HS-27A (cell line): ENCODE data around the gene SEMA4B.
"Not testable (repeated sequence)": the region's sequence is repeated elsewhere in the genome, so short reads cannot be mapped to it uniquely, and the experiment has no call there.

ENCODE experiments used
- DNase-seq: peaks from one replicate; pipeline ENCODE4 v3.0.0-alpha.2; 2012; ENCODE audit warnings: low read depth, missing footprints

Gene SEMA4B, protein sequence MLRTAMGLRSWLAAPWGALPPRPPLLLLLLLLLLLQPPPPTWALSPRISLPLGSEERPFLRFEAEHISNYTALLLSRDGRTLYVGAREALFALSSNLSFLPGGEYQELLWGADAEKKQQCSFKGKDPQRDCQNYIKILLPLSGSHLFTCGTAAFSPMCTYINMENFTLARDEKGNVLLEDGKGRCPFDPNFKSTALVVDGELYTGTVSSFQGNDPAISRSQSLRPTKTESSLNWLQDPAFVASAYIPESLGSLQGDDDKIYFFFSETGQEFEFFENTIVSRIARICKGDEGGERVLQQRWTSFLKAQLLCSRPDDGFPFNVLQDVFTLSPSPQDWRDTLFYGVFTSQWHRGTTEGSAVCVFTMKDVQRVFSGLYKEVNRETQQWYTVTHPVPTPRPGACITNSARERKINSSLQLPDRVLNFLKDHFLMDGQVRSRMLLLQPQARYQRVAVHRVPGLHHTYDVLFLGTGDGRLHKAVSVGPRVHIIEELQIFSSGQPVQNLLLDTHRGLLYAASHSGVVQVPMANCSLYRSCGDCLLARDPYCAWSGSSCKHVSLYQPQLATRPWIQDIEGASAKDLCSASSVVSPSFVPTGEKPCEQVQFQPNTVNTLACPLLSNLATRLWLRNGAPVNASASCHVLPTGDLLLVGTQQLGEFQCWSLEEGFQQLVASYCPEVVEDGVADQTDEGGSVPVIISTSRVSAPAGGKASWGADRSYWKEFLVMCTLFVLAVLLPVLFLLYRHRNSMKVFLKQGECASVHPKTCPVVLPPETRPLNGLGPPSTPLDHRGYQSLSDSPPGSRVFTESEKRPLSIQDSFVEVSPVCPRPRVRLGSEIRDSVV

DNA sequence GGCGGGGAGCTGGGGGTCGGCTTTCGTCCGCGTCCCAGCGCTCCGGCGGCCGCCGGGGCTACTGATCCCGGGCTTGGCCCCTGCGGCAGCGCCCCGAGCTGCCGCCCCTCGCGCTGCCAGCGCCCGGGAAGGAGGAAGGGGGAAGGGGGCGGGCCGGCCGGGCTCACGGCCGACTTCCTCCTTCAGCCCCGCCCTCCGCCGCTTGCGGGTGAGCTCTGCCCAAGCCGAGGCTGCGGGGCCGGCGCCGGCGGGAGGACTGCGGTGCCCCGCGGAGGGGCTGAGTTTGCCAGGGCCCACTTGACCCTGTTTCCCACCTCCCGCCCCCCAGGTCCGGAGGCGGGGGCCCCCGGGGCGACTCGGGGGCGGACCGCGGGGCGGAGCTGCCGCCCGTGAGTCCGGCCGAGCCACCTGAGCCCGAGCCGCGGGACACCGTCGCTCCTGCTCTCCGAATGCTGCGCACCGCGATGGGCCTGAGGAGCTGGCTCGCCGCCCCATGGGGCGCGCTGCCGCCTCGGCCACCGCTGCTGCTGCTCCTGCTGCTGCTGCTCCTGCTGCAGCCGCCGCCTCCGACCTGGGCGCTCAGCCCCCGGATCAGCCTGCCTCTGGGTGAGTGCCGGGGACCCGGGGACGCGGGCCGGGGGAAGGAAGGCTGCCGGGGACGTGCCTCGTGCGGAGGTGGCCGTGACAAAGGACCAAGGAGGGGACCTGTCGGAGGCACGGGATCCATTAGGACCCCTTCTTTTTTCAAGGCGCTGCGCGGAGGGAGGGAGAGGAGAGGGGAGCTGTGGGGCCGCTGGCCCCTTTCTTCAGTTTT is at the start of gene SEMA4B:
Gene SEMA4B, plus strand, starts transcription at position 201 of the 814 bp plus-strand sequence. Its CDS starts 249 bp downstream, at position 450.
- DNase-seq: no peak

DNA sequence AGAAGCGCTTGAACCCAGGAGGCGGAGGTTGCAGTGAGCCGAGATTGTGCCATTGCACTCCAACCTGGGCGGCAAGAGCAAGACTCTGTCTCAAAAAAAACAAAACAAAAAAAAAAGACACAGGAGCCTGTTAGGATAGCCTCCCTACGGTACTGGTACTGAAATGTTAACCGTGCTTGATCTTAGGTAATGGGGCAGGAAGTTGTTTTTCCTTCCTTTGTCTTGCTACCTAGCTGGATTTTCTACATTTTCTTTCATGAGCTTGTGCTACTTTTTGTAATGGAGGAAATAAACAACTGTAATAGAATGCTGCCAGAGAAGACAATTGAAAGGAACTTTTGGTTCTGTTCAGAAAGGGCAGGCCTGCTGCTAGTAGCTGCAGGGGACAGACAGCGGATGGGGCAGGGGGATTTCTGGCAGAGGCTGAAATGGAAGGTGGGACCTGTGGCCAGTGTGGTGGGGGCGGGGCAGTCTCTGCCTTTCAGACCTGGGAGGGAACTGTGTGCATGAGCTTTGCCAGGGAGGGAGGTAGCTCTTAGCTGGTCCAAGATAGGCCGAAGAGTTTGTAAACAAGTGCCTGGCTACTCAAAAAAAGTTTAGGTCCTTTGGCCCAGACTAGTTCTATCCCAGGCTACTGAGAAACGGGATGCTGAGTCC is 49.0 kb upstream of the SEMA4B start:
- DNase-seq: no peak

DNA sequence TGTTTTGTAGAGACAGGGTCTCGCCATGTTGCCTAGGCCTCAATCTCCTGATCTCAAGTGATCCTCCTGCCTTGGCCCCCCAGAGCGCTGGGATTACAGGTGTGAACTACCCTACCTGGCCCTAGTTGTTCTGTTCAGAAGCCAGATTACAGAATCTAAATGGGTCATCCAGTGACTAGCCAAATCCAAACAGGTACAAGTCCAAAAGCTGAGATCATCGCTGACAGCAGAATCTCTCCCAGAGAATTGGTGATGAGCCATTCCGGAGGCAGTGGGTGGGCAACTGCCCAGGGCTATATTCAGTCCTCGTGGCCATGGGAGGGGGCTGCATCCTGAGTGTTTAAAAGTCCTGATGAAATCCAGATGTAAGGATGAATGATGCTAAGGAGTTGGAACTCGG is 47.5 kb upstream of the SEMA4B start:
- no peak for DNase-seq

DNA sequence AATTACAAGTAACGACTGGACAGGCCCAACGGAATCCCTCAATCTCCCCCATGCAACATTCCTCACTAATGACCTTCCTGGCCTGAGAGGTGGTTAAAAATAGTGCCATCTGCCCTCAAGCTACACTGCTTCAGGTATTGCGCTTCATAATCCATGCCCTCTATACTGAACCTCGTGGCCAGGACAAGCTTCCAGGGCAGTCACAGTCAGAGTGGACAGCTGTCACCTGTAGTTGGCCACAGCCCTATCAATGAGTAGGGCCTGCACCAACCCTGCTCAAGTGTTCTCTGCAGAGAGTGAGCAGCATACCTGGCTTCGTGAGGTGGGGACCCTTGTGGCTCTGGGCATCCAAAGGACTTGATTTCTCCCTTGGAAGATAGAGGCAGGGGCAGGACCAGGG is 46.9 kb upstream of the SEMA4B start:
- no peak for DNase-seq

DNA sequence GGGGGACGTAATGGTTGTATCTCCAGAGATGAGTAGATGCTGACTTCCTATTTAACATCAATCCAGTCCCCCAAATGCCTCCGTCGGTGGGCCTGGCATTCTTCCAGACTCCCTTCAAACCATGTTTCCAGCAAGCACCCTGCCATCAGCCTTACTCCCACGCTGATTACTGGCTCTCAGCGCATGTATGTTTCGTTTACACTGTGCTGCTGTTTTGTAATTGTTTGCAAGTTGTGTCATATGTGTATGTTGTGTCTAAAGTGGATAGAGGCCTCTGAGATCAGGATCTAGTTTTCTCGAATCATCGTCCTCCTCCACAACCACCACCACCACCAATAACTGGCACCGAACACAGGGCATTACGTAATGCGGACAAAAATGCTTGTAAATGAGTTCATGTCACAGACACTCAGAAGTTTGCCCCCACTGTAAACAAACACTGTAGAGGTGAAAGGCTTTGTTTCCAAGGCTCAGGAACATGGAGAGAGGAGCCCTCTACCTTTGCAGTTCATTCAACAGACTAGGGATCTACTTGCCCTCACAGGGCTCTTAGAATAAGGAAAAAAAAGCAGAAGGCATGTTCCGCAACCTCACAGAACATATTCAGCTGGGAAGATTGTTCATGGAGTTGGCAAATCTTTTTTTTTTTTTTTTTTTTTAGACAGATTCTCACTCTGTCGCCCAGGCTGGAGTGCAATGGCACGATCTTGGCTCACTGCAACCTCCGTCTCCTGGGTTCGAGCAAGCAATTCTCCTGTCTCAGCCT is 46.1 kb upstream of the SEMA4B start:
- DNase-seq: no peak

DNA sequence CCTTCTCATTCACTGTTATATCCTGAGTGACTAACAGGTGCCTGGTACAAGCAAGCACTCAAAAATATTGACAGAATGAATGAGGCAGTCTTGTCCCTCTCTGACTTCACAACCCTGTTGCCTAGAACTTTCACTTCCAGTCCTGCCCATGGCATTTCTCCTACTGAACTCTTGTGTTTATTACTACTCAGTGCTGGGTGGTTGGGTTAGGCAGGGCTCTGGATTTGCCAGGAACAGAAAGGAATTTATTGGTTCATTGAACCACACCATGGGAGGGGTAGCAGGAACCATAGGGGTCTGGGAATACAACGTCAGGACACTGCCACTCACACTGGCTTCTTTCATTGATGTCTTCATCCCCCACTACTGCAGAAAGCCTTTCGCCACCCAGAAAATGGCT is 41.9 kb upstream of the SEMA4B start:
- DNase-seq: no peak

DNA sequence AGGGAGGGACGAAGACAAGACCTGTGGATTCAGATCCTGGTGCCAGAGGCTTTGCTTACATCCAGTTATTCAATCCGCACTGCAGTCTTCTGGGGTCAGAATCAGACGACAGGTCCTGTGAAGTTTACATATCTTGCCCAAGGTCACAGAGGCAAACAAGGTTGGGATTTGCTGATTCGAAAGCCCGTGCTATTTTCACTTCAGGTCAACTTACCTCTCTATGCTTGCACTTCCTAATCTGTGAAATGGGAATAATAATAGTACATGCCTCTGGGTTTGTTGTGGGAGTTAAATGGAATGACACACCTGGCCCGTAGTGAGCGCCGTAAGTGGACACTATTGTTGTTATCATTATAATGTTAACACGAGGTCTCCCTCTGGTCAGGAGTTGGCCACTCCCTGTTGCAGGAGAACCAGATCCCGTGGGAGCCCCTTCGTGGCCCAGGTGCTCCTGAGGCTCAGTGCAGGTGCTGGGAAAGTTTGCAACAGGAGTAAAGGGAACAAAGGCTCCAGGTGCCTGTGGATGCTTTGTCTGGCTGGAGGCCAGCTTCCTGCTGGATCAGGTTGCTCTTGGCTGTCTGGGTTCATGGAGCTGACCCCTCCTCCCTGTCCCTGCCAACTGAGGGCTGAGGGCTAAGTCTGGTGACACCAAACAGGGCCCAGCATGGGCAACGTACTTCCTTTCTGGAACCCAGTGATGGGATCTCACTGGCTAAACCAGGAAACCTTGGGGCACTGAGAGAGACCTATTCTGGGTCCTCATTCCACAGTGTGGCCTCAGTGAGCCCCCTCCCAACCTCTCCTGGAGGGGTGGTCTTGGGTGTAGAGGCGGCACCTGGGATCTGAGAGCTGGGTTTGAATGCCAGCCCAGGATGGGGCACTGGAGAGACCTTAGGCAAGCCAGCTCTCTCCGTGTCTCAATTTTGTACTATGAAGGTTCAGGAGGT is 40.1 kb upstream of the SEMA4B start:
- no peak for DNase-seq

DNA sequence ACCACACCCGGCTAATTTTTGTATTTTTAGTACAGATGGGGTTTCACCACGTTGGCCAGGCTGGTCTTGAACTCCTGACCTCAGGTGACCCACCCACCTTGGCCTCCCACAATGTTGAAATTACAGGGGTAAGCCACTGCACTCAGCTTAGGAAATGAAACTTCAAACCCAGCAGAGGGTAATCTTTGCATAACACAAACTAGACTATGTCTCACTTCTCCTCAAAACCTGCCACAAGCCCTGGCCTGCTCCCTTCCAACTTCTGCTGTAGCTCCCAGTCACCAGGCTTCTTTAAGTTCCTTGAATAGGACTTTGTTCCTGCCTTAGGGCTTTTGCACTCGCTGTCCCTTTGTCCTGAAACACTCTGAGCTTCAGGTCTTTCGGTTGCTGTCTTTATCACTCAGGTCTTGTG is 39.2 kb upstream of the SEMA4B start:
- no peak for DNase-seq

DNA sequence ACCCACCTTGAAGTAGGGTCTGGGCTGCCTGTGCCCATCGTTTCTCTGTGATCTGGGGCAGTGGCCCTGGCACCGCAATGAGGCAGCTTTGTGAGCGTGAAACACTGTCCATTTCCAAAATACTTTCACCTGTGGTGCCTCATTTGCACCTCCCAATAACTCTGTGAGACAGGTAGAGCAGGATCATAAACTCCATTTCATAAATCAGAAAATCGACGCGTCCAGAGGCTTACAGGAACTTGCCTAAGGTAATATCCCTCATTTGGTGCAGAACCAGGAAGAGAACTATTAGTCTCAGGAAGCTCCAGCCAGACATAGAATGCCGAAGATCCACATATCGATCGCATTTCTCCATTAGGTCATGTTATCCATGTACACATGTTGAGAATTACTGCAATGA is 38.2 kb upstream of the SEMA4B start:
- DNase-seq: no peak

DNA sequence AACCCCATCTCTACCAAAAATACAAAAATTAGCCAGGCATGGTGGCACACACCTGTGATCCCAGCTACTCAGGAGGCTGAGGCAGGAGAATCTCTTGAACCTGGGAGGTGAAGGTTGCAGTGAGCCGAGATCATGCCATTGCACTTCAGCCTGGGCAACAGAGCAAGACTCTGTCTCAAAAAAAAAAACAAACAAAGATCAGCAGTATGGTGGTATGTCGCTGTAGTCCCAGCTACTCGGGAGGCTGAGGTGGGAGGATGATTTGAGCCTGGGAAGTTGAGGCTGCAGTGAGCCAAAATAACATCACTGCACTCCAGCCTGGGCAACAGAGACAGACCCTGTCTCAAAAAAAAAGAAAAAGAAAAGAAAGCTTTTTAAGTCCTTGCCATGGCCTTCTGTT is 36.9 kb upstream of the SEMA4B start:
- not testable (repeated sequence) for DNase-seq

DNA sequence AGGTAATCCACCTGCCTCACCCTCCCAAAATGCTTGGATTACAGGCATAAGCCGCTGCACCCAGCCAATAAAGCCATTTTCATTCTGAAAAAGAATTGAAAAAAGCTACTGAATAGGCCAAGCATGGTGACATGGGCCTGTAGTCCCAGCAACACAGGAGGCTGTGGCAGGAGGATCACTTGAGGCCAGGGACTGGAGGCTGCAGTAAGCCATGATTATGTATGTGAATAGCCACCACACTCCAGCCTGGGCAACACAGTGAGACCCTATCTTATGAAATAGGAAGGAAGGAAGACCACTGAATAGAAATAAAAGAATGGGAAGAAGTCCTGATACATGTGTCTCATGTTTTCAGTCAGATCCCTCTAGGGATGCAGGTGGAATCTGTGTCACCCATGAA is 36.0 kb upstream of the SEMA4B start:
- no peak for DNase-seq

DNA sequence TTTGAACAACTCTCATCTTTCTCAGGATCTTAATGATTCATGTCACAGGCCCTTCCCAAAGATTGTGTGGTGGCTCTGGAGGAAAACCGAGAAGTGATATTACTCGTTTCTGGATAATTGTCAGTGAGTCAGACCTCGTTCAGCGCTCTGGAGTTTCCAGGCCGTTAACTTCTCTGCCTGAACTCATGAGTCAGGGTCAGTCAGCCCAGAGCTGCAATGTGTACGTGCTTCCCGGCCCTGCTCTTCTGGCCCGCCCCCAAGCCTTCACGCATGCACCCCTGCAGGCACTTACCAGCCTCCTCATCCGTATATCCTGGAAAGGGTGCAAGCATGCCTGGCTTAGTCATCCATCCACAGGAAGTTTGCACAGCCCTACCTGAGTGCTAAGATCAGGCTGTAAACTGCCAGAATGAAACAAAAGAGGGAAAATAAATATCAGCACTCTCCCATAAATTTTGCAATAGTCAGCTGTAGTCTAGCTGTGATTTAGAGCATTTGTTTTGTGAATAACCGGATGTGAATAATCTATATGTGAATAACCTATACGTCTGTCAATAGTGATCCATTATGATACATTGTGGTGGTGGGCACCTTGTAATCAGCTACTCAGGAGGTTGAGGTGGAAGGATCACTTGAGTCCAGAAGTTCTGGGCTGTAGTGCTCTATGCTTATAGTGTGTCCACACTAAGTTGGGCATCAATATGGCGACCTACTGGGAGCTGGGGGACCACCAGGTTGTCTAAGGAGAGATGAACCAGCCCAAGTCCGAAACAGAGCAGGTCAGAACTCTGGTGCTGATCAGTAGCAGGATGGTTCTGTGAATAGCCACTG is 35.3 kb upstream of the SEMA4B start:
- DNase-seq: peak; percentile 97

DNA sequence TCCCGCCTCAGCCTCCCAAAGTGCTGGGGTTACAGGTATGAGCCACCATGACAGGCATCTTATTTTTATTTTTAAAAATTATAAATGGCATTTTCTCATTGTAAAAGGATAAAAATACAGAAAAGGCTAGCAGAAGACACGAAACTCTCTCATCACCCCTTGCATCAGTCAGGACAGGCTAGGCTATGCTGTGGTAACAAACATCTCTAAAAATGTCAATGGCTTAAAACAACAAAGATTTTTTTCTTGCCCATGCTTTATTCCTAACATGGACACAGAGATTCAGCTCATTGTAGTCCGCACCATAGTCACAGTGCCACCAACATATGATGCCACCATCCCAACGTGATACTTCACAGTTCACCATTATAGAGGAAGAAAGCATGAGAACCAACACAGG is 34.0 kb upstream of the SEMA4B start:
- DNase-seq: no peak

DNA sequence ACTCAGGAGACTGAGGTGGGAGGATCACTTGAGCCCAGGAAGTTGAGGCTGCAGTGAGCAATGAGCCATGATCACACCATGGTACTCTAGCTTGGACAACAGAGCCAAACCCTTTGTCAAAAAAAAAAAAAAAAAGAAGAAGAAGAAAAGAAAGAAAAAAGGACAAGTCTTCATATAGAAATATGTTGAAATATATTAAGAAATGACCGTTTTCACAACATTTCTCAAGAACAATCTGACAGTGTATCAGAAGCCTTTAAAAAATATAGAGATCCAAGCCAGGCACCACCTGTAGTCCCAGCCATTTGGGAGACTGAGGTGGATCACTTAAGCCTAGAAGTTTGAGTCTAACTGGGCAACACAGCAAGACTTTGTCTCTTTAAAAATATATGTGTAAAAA is 29.5 kb upstream of the SEMA4B start:
- DNase-seq: no peak

DNA sequence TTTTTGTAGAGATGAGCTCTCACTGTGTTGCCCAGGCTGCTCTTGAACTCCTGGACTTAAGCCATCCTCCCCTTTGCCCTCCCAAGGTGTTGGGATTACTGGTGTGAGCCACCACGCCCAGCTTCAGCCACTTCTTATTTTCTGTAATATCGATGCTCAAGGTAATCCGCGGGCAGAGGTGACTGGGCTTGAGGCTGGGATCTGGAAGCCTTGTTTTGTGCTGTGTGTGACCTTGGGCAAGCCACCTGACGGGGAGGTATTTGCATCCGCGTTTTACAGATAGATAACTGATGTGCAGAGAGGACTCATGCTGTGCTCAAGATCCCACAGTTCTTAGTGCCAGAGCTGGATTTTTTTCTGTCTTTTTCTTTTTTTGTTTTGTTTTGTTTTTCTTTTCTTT is 27.8 kb upstream of the SEMA4B start:
- no peak for DNase-seq

DNA sequence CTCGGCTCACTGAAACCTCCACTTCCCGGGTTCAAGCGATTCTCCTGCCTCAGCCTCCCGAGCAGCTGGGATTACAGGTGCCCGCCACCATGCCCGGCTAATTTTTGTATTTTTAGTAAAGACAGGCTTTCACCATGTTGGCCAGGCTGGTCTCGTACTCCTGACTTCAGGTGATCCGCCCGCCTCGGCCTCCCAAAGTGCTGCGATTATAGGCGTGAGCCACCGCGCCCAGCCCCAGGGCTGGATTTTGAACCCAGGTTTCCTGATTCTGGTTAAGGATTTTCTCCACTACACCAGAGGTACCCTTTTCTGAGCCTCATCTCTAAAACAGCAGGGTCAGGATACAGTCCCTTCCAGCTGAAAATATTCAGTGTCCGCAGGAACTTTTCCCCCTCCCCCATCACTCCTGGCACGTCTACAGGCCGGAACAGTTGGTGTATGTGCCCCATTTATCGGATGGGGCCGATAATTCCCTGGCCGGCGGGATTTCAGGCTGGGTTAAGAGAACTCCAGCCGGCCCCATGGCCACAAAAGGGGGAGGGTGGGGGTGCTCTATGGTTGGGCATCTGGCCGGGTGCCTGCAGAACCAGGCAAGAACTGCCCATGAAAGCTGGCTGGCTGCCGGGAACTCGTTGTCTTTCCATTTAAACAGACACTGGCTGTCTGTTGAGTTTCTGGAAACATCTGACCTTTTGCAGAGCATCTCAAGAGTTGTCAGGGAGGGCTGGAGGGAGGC is 26.8 kb upstream of the SEMA4B start:
- no peak for DNase-seq

DNA sequence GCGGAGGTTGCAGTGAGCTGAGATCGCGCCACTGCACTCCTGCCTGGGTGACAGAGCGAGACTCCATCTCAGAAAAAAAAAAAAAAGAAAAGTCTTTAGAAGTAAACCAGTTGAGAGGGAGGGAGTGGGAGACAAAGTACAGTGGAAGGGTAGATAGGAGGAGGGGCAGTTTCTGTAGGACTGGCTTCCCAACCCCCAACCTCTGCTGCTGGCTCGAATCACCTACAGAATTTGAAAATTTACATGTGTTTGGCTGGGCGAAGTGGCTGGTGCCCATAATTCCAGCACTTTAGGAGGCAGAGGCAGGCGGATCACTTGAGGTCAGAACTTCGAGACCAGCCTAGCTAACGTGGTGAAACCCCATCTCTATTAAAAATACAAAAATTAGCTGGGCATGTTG is 24.1 kb upstream of the SEMA4B start:
- no peak for DNase-seq
